Activated CD4-positive, CD25-positive, alpha-beta regulatory T cell treated with anti-CD3 and anti-CD28 coated beads, Interleukin-2, amount 50 U/mL, for 72 hours (primary cell): ENCODE results near the gene FCHSD2.
"Not testable (repeated sequence)": the region's sequence is repeated elsewhere in the genome, so short reads cannot be mapped to it uniquely, and the experiment has no call there.

Source experiments
- DNase-seq: peaks from one replicate; pipeline ENCODE4 v3.0.0; 2021

The FCHSD2 gene

GRCh38 chr11:73147771-73148681 is 5.9 kb upstream of the FCHSD2 start:
- no peak for DNase-seq

GRCh38 chr11:73145986-73146575 is 4.0 kb upstream of the FCHSD2 start:
- no peak for DNase-seq

GRCh38 chr11:73143126-73143838 is 1.2 kb upstream of the FCHSD2 start:
- DNase-seq, result no peak

GRCh38 chr11:73141309-73142127 is 600 bp downstream of the FCHSD2 start:
- DNase-seq, result peak; percentile 72

DNA sequence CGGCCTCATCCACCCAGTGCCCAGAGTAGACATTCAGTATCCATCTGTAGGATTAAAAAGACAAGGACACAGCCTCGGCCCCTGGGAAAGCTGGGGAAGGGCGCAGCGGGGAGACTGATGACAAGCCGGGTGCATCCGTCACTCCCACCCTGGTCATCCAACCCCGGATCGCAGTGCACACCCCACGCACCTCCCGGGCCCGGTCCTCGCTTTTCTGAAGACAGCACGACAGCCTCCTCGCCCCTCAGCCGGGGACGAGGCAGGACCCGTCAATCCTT is 1.1 kb downstream of the FCHSD2 start:
- peak; percentile 51 for DNase-seq

GRCh38 chr11:73140213-73141030 is 1.7 kb downstream of the FCHSD2 start:
- DNase-seq, result peak; percentile 39

- no peak for DNase-seq
Observed at GRCh38 chr11:73139476-73140198, 2.5 kb downstream of the FCHSD2 start.

GRCh38 chr11:73137944-73138274 is 4.2 kb downstream of the FCHSD2 start:
- no peak for DNase-seq

DNA sequence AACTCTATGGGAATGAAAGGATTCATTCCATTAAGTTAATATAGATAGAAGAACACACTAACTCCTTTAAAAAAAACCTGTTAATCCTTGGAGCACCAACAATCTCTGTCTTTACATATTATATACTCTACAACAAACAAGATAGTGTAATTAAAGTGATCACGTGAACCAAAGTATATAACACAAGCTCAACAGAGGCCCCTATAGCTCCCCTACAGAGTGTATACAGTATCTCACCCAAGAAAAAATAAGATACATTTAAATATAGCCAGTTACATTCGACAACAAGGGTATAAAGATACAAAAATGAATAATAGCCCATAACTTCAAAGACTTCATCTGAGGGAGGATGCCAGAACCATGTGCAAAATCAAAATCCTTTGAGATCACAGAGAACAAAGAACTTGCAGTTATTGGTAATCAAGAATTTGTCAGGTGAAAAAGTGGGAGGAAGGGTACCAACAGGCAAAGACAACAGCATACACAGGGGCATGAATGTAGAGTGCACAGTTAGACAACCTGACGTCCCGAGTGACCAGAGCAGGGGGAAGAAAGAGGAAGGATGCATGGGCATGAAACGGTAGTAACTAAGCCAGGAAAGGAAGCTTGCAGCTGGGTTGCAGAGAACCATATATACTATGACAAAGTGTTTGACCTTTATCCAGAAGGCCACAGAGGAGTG is 4.7 kb downstream of the FCHSD2 start:
- DNase-seq, result no peak

- DNase-seq, result not testable (repeated sequence)
Observed at GRCh38 chr11:73136722-73137121, 5.4 kb downstream of the FCHSD2 start.

GRCh38 chr11:73135346-73136284 is 6.5 kb downstream of the FCHSD2 start:
- no peak for DNase-seq

GRCh38 chr11:73132349-73132748 is 9.8 kb downstream of the FCHSD2 start:
- not testable (repeated sequence) for DNase-seq

GRCh38 chr11:73130181-73130580 is 11.9 kb downstream of the FCHSD2 start:
- DNase-seq, result no peak

GRCh38 chr11:73129198-73129597 is 12.9 kb downstream of the FCHSD2 start:
- no peak for DNase-seq

DNA sequence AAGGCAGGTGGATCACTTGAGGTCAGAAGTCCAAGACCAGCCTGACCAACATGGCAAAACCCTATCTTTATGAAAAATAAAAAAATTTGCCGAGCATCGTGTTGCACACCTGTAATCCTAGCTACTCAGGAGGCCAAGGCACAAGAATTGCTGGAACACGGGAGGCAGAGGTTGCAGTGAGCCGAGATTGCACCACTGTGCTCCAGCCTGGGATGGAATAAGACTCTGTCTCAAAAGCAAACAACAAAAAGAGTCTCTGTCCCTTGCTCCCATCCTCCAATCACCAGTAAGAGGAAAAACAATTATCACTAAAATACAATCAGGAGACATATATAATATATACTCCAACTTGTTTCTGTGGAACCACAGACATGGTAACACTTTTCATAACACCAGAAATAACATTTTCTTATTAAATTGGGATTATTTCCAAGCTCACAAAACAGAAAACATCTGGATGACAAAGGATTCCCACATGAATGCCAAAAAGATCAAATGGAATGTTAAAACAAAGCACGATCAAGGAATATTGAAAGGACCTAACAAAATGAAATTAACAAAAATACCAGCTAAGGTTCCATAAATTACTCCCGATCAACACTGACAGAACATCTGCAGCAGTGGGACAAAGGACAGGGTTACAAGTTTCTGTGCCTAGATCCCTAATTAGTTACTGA is 15.2 kb downstream of the FCHSD2 start:
- DNase-seq, result no peak

DNA sequence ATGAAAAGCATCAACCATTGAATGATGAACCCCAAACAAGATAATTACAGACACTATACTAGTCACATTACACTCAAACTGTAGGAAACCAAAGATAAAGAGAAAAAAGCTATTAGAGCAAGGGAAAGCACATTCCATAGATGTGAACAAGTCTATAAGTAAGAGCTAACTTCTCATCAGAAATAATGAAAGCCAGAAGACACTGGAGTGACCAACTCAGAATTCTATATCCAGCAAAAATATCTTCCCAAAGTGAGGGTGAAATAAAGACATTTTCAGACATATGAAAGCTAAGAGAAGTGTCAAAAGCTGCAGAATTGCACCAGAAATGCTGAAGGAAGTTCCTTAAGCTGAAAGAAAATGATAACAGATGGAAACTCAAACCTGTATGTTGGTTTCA is 17.3 kb downstream of the FCHSD2 start:
- no peak for DNase-seq

DNA sequence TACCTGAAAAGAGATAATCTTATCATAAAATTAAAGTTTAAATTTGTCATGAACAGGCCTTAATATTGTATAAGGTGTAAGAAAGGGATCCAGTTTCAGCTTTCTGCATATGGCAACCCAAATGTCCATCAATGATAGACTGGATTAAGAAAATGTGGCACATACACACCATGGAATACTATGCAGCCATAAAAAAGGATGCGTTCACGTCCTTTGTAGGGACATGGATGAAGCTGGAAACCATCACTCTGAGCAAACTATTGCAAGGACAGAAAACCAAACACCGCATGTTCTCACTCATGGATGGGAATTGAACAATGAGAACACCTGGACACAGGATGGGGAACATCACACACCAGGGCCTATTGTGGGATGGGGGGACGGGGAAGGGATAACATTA is 18.2 kb downstream of the FCHSD2 start:
- not testable (repeated sequence) for DNase-seq

- DNase-seq, result no peak
Observed at GRCh38 chr11:73121692-73122091, 20.4 kb downstream of the FCHSD2 start.

DNA sequence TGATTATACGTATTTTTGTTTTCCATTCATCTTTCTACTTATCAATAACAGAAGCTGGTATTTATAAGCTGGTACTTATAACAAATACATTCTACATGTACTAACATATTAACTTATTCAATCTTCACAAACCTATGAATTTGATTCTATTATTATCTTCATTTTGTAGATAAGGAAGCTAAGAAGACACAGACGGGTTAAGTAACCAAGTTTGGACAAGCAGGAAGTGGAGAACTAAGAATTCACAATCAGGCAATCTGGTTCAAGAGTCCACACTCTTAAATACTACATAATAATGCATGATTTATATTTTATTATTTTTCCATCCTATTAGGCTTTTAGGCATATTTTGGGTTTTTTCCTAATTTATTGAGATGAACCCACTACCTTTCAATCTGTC is 25.0 kb downstream of the FCHSD2 start:
- no peak for DNase-seq
